DLD1 (cell line): Measurements from ENCODE around the gene WFDC12.

Experiments
- in situ Hi-C: cut with HindIII; loops from 2 replicates; pipeline ENCODE4 v1.10.0; 2017; ENCODE audit warnings: low sequenced_read_pairs

WFDC12 gene

DNA sequence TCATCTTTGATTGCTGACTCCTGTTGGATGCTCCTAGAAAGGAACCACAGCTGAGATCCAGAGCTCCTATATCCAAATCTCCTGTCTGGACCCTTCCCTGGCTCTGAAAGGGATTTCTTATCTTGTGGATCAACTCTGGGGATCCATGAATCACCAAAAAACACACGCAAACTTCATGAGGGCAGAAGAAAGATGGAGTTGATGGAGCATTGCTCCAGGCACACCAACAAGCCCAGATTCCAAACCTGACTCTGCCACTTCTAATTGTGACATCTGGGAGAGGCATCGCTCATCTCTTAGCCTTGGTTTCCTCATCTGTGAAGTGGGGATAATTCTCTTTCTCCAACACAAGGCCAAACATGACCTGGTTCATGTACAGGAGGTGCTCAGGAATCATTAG, 30.1 kb downstream of the WFDC12 start:
- in situ Hi-C loops, result no loop called here

DNA sequence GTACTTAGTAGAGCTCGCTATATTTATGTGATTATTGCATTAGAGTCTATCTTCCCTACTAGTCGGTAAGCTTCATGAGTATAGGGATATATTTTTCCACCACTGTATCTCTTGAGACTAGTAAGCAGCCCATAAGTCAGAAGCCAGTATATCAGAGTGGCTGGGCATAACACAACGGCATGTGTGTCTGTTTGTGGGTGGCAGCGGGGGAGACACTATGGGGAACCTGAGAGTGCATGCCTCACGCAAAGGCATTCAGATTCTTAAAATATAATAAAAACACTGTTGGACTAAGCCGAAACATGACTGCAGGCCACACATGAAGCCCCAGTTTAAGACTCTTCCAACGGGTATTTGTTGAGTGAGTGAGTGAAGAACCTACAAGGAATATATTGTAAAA, 31.4 kb downstream of the WFDC12 start:
- in situ Hi-C loops, result no loop called here

DNA sequence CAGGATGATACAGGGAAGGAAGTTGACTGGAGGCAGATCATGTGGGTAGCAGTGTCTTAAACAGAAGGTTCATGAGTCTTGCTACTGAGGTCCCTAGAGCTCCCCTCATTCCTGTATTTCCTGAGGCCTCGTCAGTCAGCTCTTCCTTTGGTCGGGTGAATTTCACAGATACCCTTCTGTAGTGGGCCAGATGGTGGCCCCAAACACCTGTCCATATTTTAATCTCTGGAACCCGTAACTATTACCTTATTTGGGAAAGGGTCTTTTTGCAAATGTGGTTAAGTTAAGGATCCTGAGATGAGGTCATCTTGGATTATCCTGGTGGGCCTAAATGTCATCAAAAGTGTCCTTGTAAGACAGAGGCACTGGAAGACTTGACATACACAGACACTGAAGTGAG, 32.9 kb downstream of the WFDC12 start:
- in situ Hi-C loops, result no loop called here

GRCh38 chr20:45090481-45090880, 33.8 kb downstream of the WFDC12 start:
- in situ Hi-C loops, result no loop called here

DNA sequence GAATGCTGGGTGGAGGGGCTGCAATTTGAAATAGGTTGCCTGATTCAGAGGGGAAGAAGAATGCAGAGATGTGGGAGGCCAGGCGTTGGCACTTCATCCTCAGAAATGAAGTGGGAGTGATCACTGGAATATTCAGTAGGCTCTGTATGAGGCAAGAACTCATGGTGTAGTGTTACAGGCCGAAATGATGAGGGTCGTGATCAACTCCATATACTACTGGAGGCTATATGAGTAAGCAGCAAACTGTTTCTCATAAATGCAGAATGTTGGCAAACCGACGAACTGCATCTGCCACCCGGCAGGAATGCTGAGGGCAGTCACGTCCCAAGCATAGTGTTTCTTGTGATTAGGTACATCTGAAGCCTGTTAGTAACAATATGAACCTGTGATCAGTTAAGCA, 36.0 kb downstream of the WFDC12 start:
- in situ Hi-C loops, result no loop called here

DNA sequence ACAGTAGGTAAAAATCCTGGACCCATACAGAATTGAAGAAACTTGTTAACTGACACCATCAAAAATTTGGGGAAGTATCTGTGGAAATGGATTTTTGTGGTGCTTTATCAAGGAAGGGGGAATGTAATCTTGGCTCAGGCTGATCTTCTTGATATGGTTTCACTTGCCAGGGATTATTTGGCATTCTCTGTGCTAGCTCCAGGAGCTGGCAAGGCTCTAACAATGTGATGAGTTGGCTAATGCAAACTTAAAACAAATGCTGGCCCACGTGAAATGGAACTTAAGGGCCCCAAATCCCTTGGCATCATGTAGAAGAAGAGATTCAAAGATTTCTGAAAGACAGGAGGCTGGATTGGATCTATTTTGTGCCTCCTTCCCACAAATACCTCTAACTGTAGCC, 36.5 kb downstream of the WFDC12 start:
- in situ Hi-C loops, result no loop called here

- in situ Hi-C loops, result no loop called here
These were observed 37.0 kb downstream of the WFDC12 start for GRCh38 chr20:45087097-45087790.

DNA sequence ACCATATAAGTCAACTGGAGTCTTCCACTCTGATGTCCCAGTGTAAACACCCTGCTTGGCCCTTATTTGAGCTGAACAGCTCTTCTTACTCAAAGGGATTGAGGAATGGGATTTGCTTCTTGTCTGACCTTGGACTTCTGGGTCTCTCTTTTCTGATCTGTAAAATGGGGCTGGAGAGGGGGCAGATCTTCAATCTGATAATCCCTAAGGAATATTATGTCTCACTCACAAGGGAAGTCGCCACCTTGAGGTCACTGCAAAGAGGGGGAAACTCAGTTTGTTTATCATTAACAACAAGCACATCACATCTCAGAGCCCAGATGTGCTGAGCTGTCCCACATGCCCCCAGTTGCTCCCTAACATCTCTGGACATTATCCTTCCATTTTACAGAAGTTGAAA, 38.4 kb downstream of the WFDC12 start:
- in situ Hi-C loops, result no loop called here

DNA sequence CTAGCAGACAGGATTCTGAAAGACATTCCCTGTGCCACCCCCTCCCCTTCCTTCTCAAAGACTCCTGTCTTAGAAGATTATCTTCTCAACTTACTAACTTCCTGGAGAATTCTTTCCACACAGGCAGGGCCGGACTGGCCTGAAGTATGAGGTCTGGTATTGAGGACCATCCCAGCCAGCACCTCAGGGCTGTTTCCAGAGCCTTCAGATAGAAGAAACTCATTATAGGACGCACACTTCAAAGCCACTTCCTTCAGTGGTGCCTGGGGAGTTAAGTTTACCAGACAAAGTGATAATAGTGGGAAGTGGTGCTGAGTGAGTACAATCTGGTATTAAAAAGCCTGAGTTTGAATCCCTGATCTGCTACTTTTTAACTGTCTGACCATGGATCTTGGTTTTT, 39.0 kb downstream of the WFDC12 start:
- in situ Hi-C loops, result no loop called here

GRCh38 chr20:45083127-45083526, 41.1 kb downstream of the WFDC12 start:
- in situ Hi-C loops, result no loop called here

GRCh38 chr20:45082468-45082867, 41.8 kb downstream of the WFDC12 start:
- in situ Hi-C loops, result no loop called here

GRCh38 chr20:45080867-45081624, 43.2 kb downstream of the WFDC12 start:
- in situ Hi-C loops, result no loop called here

DNA sequence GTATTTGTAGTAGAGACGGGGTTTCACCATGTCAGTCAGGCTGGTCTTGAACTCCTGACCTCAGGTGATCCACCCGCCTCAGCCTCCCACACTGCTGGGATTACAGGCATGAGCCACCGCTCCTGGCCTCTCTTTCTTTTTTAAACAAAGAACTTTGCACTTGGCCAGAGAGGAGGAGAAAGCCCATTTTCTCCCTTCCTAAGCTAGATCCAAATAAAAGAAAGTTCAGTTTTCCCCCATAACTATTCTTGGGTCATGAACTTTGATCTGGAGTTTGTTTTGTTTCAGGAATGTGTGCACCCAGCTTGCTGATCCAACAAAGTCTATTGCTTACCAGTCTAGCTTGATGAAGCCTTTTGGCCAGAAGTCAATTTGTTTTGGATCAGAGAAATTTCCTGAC, 46.7 kb downstream of the WFDC12 start:
- in situ Hi-C loops, result no loop called here
